ENCODE data around the gene APOBEC3H. TPM values are rescaled to one million over a fixed set of nuclear protein-coding genes. Genes with fewer than 3 reads are reported as not detected.
A peak's percentile ranks its signal among the peaks of the same experiment; 100 is the strongest.

The APOBEC3H gene
- total RNA-seq, 4 donors from 2014 or later = not detected

DNA sequence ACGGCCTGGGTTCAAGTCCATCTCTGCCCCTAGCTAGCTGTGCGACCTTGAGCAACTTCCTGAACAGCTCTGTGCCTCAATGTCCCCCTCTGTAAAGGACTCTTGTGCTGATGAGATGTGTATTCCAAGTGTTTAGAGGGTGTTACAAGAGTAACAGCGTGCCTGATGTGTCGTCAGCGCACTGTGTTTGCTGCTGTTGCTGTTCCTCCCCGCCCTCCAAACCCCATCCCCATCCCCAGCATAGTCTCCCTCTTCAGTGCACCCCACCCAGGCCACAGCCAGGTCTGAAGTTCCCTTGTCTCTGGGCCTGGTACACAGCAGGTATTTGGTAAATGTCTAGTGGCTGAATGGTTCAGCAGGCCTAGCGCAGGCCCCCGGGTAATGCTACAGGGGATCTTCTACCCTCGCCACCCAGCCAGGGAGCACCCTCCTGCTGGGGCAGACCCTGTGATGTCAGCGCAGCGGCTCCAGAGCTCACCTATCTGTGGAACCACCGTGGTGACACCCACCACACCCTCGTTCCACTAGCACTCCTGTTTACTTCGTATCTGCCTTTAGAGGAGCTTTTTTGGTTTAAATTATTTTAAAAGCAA, 45.1 kb downstream of the APOBEC3H start:
- TF ChIP-seq CTCF (IDR thresholded peaks at IDR 0.05) (no peak), POLR2A (IDR thresholded peaks at IDR 0.05) (no peak)

DNA sequence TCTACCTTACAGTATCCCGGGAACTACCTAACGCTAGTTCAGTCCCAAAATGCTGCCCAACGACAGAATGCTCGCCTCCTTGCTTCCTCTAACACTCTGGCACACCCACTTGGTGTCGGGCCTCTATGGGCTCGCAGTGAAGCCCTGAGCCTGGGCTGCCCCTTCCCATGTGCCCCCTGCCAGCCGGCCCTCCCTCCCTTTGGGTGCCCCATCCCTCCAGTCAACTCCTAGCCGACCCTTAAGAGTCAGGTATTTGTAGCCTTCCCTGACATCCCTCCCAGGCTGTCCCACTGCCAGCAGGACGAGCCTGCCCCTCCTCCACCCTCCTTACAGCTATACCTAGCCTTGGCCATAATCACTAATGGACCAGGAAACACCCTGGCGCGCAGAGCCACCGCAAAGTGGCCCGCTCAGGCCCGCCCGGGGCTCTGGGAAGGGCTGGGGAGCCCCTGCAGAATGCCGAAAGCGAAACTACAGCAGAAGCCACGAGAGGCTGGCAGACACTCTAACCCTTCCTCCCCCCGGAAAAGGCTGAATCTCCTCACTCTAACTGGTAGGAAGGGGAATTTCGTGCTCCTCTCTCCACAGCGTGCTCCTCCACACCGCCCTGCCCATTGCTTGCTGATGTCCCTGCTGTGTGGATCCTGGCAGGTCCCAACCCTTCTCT, 47.2 kb downstream of the APOBEC3H start:
- peaks cover 0 to 41% of the 10 kb centered on the region in 2 donors for H3K36me3 ChIP-seq
- ATAC-seq = peak; percentile 2
- H3K27me3 ChIP-seq = no peaks in the 10 kb centered on the region
- peak overlapping the region; percentile 72 to 91 for H3K4me3 ChIP-seq
- H3K9me3 ChIP-seq = no peaks in the 10 kb centered on the region
- peak overlapping the region in 3 of 4 donors; percentile 94 to 99 (median 99) for H3K27ac ChIP-seq
- peaks cover 0 to 85% (median 39%) of the 10 kb centered on the region in 3 donors for H3K4me1 ChIP-seq
- TF ChIP-seq POLR2AphosphoS5 (IDR thresholded peaks at IDR 0.05) = no peak
- TF ChIP-seq POLR2A (IDR thresholded peaks at IDR 0.05) = no peak
- TF ChIP-seq EP300 (IDR thresholded peaks at IDR 0.05) = no peak
- TF ChIP-seq CTCF (IDR thresholded peaks at IDR 0.05) = no peak
- 18 to 19% methylated on average over 6 to 8 of the region's 22 CpGs for WGBS, 2 donors (ENCODE audit: low coverage in 1 of 2)

More for the DNA sequence above, 45.1 kb downstream of the APOBEC3H start:
- no peaks in the 10 kb centered on the region for H3K27me3 ChIP-seq
- no peak overlapping the region for H3K27ac ChIP-seq
- 78 to 96% methylated on average over 5 to 8 of the region's 14 CpGs for WGBS, 2 donors (ENCODE audit: low coverage in 1 of 2)
- H3K36me3 ChIP-seq = peaks cover 0 to 47% of the 10 kb centered on the region in 2 donors
- no peak overlapping the region for H3K4me3 ChIP-seq
- no peaks in the 10 kb centered on the region for H3K9me3 ChIP-seq
- no peak for ATAC-seq
- H3K4me1 ChIP-seq = peaks cover 0 to 64% (median 22%) of the 10 kb centered on the region in 3 donors

DNA sequence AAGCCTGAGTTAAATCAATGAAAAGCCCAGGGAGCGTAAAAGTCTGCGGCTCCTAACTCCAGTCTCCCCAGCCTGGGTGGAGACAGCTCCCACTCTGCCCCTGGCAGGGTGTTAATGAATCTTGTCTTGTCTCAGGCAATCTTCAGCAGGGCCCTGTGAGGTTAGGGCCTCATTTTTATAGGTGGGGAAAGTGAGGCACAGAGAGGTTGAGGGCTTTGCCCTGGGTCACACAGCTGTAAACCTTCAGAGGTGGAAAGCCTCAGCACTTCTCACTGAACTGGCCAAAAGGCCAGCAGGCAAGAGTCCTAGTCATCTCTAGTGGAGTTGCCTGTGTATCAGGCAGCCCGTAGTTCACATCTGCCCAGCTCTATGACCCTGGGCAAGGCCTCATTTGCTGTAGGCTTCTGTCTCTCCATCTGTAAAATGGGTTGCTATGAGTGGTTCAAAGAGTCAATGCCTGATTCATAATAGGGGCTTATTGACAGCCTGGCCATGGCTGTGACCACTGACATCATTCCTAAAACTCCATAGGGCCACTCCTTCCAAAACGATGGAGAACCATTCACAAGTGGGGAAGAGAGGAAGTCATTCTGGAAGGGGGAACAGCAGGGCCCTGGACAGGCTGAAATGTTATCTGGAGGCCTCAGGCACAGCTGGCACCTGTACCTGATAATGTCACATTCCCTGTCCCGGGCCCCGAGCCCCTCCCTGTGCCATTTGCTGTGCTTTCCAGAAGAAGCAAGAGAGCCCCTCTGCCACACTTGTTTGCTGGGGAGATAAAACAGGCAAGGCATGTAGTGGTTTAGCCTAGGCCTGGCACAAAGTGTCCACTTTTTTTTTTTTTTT, 49.4 kb downstream of the APOBEC3H start:
- peaks cover 0 to 91% (median 52%) of the 10 kb centered on the region in 3 donors for H3K4me1 ChIP-seq
- 46 to 69% methylated on average over 4 of the region's 6 CpGs for WGBS, 2 donors (ENCODE audit: low coverage in 1 of 2)
- H3K4me3 ChIP-seq = peak overlapping the region; percentile 72 to 91
- H3K36me3 ChIP-seq = peaks cover 0 to 30% of the 10 kb centered on the region in 2 donors
- TF ChIP-seq POLR2AphosphoS5 (IDR thresholded peaks at IDR 0.05) (no peak), CTCF (IDR thresholded peaks at IDR 0.05) (no peak), POLR2A (IDR thresholded peaks at IDR 0.05) (no peak), EP300 (IDR thresholded peaks at IDR 0.05) (no peak)
- no peaks in the 10 kb centered on the region for H3K27me3 ChIP-seq
- H3K27ac ChIP-seq = peak overlapping the region; percentile 84 to 99 (median 96)
- ATAC-seq = no peak
- H3K9me3 ChIP-seq = no peaks in the 10 kb centered on the region

GRCh38 chr22:39147335-39148025, 50.4 kb downstream of the APOBEC3H start:
- Histone ChIP-seq H3K9me3 (no peaks in the 10 kb centered on the region), H3K36me3 (peaks cover 0 to 22% of the 10 kb centered on the region in 2 donors), H3K4me3 (no peak overlapping the region), H3K27ac (peak overlapping the region; percentile 84 to 99 (median 96)), H3K27me3 (no peaks in the 10 kb centered on the region), H3K4me1 (peaks cover 0 to 89% (median 52%) of the 10 kb centered on the region in 3 donors)
- no peak for TF ChIP-seq POLR2AphosphoS5 (IDR thresholded peaks at IDR 0.05)
- no peak for TF ChIP-seq EP300 (IDR thresholded peaks at IDR 0.05)
- WGBS, 2 donors (ENCODE audit: low coverage in 1 of 2) = 29% methylated on average over 1 of the region's 5 CpGs; no CpG with 5 or more reads in 1 of the 2 donors
- no peak for ATAC-seq
